Heart left ventricle (tissue), 16 donors: Measurements from ENCODE around the gene PPRC1. TPM values are rescaled to one million over a fixed set of nuclear protein-coding genes. Genes with fewer than 3 reads are reported as not detected.

ENCODE experiments used
- ATAC-seq, 4 donors: fragments of 200-7000 bp; cut with Tn5 transposase; one replicate each; pipeline ENCODE4 v1.9.1; 2020 to 2022; ENCODE audit warnings: moderate library complexity in 4 of 4, mild to moderate bottlenecking in 3 of 4, moderate number of reproducible peaks in 1 of 4
- DNase-seq, 5 donors: peaks; one replicate each; pipeline ENCODE4 v3.0.0-alpha.2; 2020
- H3K27ac ChIP-seq, 12 donors: fragments of 200-600 bp; sonication (generic) in 4 of 12; one replicate each; pipeline versions ENCODE4 v1.5.0 to v1.8.0; 2016 to 2022; ENCODE audit warnings: mild to moderate bottlenecking in 2 of 12
- H3K27me3 ChIP-seq, 9 donors: fragments of 200-600 bp; sonication (generic) in 2 of 9; one replicate each; pipeline versions ENCODE4 v1.5.1 to v1.8.0; 2016 to 2022; ENCODE audit warnings: mild to moderate bottlenecking in 3 of 9
- H3K36me3 ChIP-seq, 9 donors: fragments of 200-600 bp; sonication (generic) in 2 of 9; one replicate each; pipeline versions ENCODE4 v1.5.0 to v1.8.0; 2018 to 2022; ENCODE audit warnings: mild to moderate bottlenecking in 2 of 9
- H3K4me1 ChIP-seq, 12 donors: fragments of 200-600 bp; sonication (generic) in 4 of 12; one replicate each; pipeline versions ENCODE4 v1.5.0 to v1.8.0; 2016 to 2022; ENCODE audit warnings: mild to moderate bottlenecking in 3 of 12
- H3K4me3 ChIP-seq, 12 donors: fragments of 200-600 bp; sonication (generic) in 4 of 12; one replicate each; pipeline versions ENCODE4 v1.5.0 to v1.8.0; 2017 to 2022; ENCODE audit warnings: mild to moderate bottlenecking in 9 of 12, moderate library complexity in 4 of 12
- H3K9me3 ChIP-seq, 12 donors: fragments of 200-600 bp; sonication (generic) in 4 of 12; one replicate each; pipeline versions ENCODE4 v1.5.0 to v1.8.0; 2016 to 2022; ENCODE audit warnings: mild to moderate bottlenecking in 1 of 12
- CTCF ChIP-seq, 12 donors: fragments of 200-600 bp; sonication (generic) in 4 of 12; IDR thresholded peaks; one replicate each; pipeline versions ENCODE4 v1.5.0 to v1.8.0; 2018 to 2022; ENCODE audit warnings: antibody characterized with exemption in 12 of 12, mild to moderate bottlenecking in 5 of 12
- POLR2A ChIP-seq, 2 donors: fragments of 450-650 bp; IDR thresholded peaks; one replicate each; pipeline ENCODE4 v1.6.1; 2017; ENCODE audit warnings: antibody characterized with exemption in 2 of 2, mild to moderate bottlenecking in 2 of 2, moderate library complexity in 2 of 2
- WGBS, 4 donors: extraction: QIAGEN DNeasy Blood & Tissue Kit in 2 of 4; methylation state at CpG; one replicate each; pipeline versions ENCODE4 v1.1.5 to v1.1.7; 2013 to 2018; 5-methylcytosine and 5-hydroxymethylcytosine counted together
- intact Hi-C, 10 donors: fragments of 100-400 bp; cut with DNase I; formaldehyde crosslinking; loops; one replicate each; pipeline versions ENCODE4 v1.11.1 to v1.14.2; 2022
- polyA plus RNA-seq, 2 donors: library from polyadenylated mRNA; stranded (reverse); fragments of 200-250 nt; gene quantifications; one replicate each; pipeline ENCODE4 v1.2.3, GENCODE V29; 2013
- total RNA-seq, 9 donors: library from RNA; depleted of rRNA in 2 of 9; stranded (reverse); fragments of >200 nt in 2 of 9; fragmentation: NEBNext Ultra II Directional in 3 of 9; extraction: Animal tissue kit (Norgen Biotek cat#: 25700) in 3 of 9; gene quantifications; one replicate each; pipeline versions ENCODE4 v1.1.0 to v1.2.4, GENCODE V29; 2016 to 2023
- donor health status: ischemic (EF 13 %, LVEDD 7.1; RV severe dilation, severe dysfunction).
- donor health status: healthy with polysubstance abuse.
- donor health status: DM: no; HTN: yes; CAD: no.
- donor health status: DM: no; HTN: no; CAD: no.
- donor health status: ischemic (EF 25% LVEDD 6.9; RV normal size, moderate dysfunction).
- donor health status: ischemic (EF 25% LVEDD 5.7; RV mildly dilated, moderate dysfunction).
- donor health status: healthy.
- donor health status: DM: yes; HTN: yes; CAD: no.
- donor health status: ischemic (EF 35%, LVEDD 5.7; RV mildly dilated, moderate dysfunction).
- donor health status: nonischemic (EF 11% LVEDD 7.7; RV severe dilation, severe dysfunction).
- donor health status: DM: yes; HTN: yes; CAD: no.
- donor health status: PGD.
- donor health status: ischemic (EF 29% LVEDD 5.4; RV normal size, mild dysfunction).
- donor health status: nonischemic (EF 23%, LVEDD 6.1; RV moderate dilation, normal function).

PPRC1 gene
- total and polyA plus RNA-seq, 11 donors: 10.0 to 21.5 (median 14.9) TPM

GRCh38 chr10:102139281-102140110, 6.7 kb downstream of the PPRC1 start:
- peaks cover 3 to 70% (median 64%) of the 10 kb centered on the region in 9 donors for H3K36me3 ChIP-seq
- no peak overlapping the region for H3K27ac ChIP-seq
- TF ChIP-seq CTCF (IDR thresholded peaks at IDR 0.05) (no peak), POLR2A (IDR thresholded peaks at IDR 0.05) (no peak)
- intact Hi-C loops: no loop called here
- H3K9me3 ChIP-seq: no peaks in the 10 kb centered on the region
- no peak overlapping the region for H3K4me3 ChIP-seq
- ATAC-seq: no peak
- no peaks in the 10 kb centered on the region for H3K27me3 ChIP-seq
- H3K4me1 ChIP-seq: peaks cover 0 to 37% (median 19%) of the 10 kb centered on the region in 12 donors
- WGBS, 4 donors: 93 to 96% (median 95%) methylated on average over 15 of the region's 15 CpGs
- no peak for DNase-seq

- ATAC-seq (no peak), DNase-seq (no peak)
- Histone ChIP-seq H3K9me3 (no peaks in the 10 kb centered on the region), H3K36me3 (peaks cover 3 to 76% (median 71%) of the 10 kb centered on the region in 9 donors), H3K27ac (no peak overlapping the region), H3K4me3 (no peak overlapping the region), H3K27me3 (no peaks in the 10 kb centered on the region), H3K4me1 (peaks cover 0 to 30% (median 14%) of the 10 kb centered on the region in 12 donors)
- TF ChIP-seq CTCF (IDR thresholded peaks at IDR 0.05) (no peak), POLR2A (IDR thresholded peaks at IDR 0.05) (no peak)
- intact Hi-C loops: no loop called here
- 74 to 95% (median 88%) methylated on average over 3 to 4 of the region's 4 CpGs for WGBS, 4 donors
Measured at GRCh38 chr10:102140218-102140617, 7.4 kb downstream of the PPRC1 start.

- Histone ChIP-seq H3K9me3 (no peaks in the 10 kb centered on the region), H3K27ac (no peak overlapping the region), H3K27me3 (no peaks in the 10 kb centered on the region), H3K36me3 (peaks cover 3 to 83% (median 73%) of the 10 kb centered on the region in 9 donors), H3K4me1 (peaks cover 0 to 22% (median 9%) of the 10 kb centered on the region in 12 donors), H3K4me3 (no peak overlapping the region)
- no peak for DNase-seq
- TF ChIP-seq POLR2A (IDR thresholded peaks at IDR 0.05): no peak
- no peak for TF ChIP-seq CTCF (IDR thresholded peaks at IDR 0.05)
- no peak for ATAC-seq
- WGBS, 4 donors: 88 to 92% (median 90%) methylated on average over 5 of the region's 5 CpGs
- intact Hi-C loops: no loop called here
Measured at GRCh38 chr10:102140913-102141540, 8.2 kb downstream of the PPRC1 start.

- H3K9me3 ChIP-seq: no peaks in the 10 kb centered on the region
- H3K4me3 ChIP-seq: no peak overlapping the region
- DNase-seq (no peak), ATAC-seq (no peak)
- no peak overlapping the region for H3K27ac ChIP-seq
- no peak for TF ChIP-seq CTCF (IDR thresholded peaks at IDR 0.05)
- intact Hi-C loops: no loop called here
- H3K27me3 ChIP-seq: no peaks in the 10 kb centered on the region
- 80 to 91% (median 87%) methylated on average over 3 to 4 of the region's 4 CpGs for WGBS, 4 donors
- H3K36me3 ChIP-seq: peaks cover 3 to 89% (median 77%) of the 10 kb centered on the region in 9 donors
- H3K4me1 ChIP-seq: peaks cover 0 to 16% (median 3%) of the 10 kb centered on the region in 12 donors
Measured at GRCh38 chr10:102141583-102142107, 8.8 kb downstream of the PPRC1 start.
